ENCODE data around the gene RBKS. TPM values are rescaled to one million over a fixed set of nuclear protein-coding genes. Genes with fewer than 3 reads are reported as not detected.

The RBKS gene
- total and polyA plus RNA-seq, 2 of the 13 experiments (the other 11 are each of a cell fraction or from before 2014, with no cell fraction given): 7.7 to 8.3 TPM

- TF ChIP-seq SNAPC4 (CRISPR knock-in tag; IDR thresholded peaks at IDR 0.05) (no peak), ZBTB2 (CRISPR knock-in tag; IDR thresholded peaks at IDR 0.05; ENCODE audit: low read depth) (peak; percentile 74; the same call in 1 of the 2 replicates), ZNF317 (CRISPR knock-in tag; IDR thresholded peaks at IDR 0.05) (no peak; the same call in 1 of the 2 replicates), SMYD3 (CRISPR knock-in tag; IDR thresholded peaks at IDR 0.05) (peak; percentile 92; the same call in 1 of the 2 replicates), ERF (CRISPR knock-in tag; IDR thresholded peaks at IDR 0.05) (peak; percentile 88), DR1 (CRISPR knock-in tag; IDR thresholded peaks at IDR 0.05) (peak; percentile 76; the same call in 1 of the 2 replicates), SALL2 (CRISPR knock-in tag; IDR thresholded peaks at IDR 0.05) (peak; percentile 100), ZNF782 (CRISPR knock-in tag; IDR thresholded peaks at IDR 0.05; ENCODE audit: borderline replicate concordance) (peak; percentile 2; the same call in 1 of the 2 replicates), PRPF4 (IDR thresholded peaks at IDR 0.05; ENCODE audit: low read depth, low read length, poor library complexity, severe bottlenecking) (no peak), ZNF382 (CRISPR knock-in tag; IDR thresholded peaks at IDR 0.05; ENCODE audit: borderline replicate concordance) (no peak), ARNTL (CRISPR knock-in tag; IDR thresholded peaks at IDR 0.05) (no peak; the same call in 1 of the 2 replicates), ZFX (CRISPR knock-in tag; IDR thresholded peaks at IDR 0.05; ENCODE audit: low read depth) (peak; percentile 86), ZNF570 (CRISPR knock-in tag; IDR thresholded peaks at IDR 0.05; ENCODE audit: borderline replicate concordance) (no peak), SNAPC5 (CRISPR knock-in tag; IDR thresholded peaks at IDR 0.05; ENCODE audit: borderline replicate concordance) (peak; percentile 70; the same call in 1 of the 2 replicates), NPAS2 (CRISPR knock-in tag; IDR thresholded peaks at IDR 0.05; ENCODE audit: borderline replicate concordance) (no peak), SOX13 (IDR thresholded peaks at IDR 0.05) (no peak), SOX13 (CRISPR knock-in tag; conservative IDR thresholded peaks at IDR 0.05 in 1 of 2, IDR thresholded peaks at IDR 0.05 in 1 of 2) (peak in 1 of 2 experiments; percentile 30; a peak in 2 of 4 replicates), POLR2AphosphoS2 (IDR thresholded peaks at IDR 0.05; ENCODE audit: low read depth, low read length) (no peak), SIX4 (CRISPR knock-in tag; IDR thresholded peaks at IDR 0.05) (peak; percentile 77), MXD1 (CRISPR knock-in tag; IDR thresholded peaks at IDR 0.05) (peak; percentile 53; the same call in 1 of the 2 replicates)
- TF ChIP-seq, protein P1, sequence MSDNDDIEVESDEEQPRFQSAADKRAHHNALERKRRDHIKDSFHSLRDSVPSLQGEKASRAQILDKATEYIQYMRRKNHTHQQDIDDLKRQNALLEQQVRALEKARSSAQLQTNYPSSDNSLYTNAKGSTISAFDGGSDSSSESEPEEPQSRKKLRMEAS (IDR thresholded peaks at IDR 0.05): peak; percentile 79
Observed at GRCh38 chr2:27890146-27890923, at the start of gene RBKS, which contains the start of gene BABAM2 (continued).

Measured in HepG2 (cell line).